Dermis lymphatic vessel endothelial cell (primary cell): ENCODE results near the gene CCL20. TPM values are rescaled to one million over a fixed set of nuclear protein-coding genes. Genes with fewer than 3 reads are reported as not detected.

Experiments used
- total RNA-seq: library from RNA; depleted of rRNA; stranded (reverse); fragments of >200 nt; gene quantifications from 2 replicates; pipeline ENCODE4 v1.2.1, GENCODE V29; 2014

CCL20 gene
- 0.95 and 2.1 TPM in 2 replicates for total RNA-seq

GRCh38 chr2:227813562-227814353, at the start of gene CCL20:
Gene CCL20 (plus strand): TSS chr2:227813842. CDS start chr2:227813912, 70 bp downstream.

Other genes starting within 250 kb of the CCL20 start
- gene SCYGR2, start 214.9 kb upstream of the CCL20 start, total RNA-seq: not detected in 2 replicates
- gene SCYGR3, start 199.0 kb upstream of the CCL20 start, total RNA-seq: not detected in 2 replicates
- not detected in 2 replicates for gene SCYGR4, start 196.3 kb upstream of the CCL20 start, total RNA-seq
- gene SCYGR5, start 147.0 kb upstream of the CCL20 start, total RNA-seq: not detected in 2 replicates
- not detected in 2 replicates for gene SLC19A3, start 95.8 kb upstream of the CCL20 start, total RNA-seq
- gene SCYGR6, start 89.1 kb upstream of the CCL20 start, total RNA-seq: not detected in 2 replicates
- gene SCYGR7, start 85.5 kb upstream of the CCL20 start, total RNA-seq: not detected in 2 replicates
- gene SCYGR8, start 67.9 kb upstream of the CCL20 start, total RNA-seq: not detected in 2 replicates
- gene DAW1, start 57.8 kb downstream of the CCL20 start, total RNA-seq: not detected in 2 replicates